Lower leg skin (tissue), 3 donors: ENCODE results near the gene SMNDC1.

ENCODE experiments used
- POLR2A ChIP-seq, 2 donors: fragments of 450-650 bp; IDR thresholded peaks; one replicate each; pipeline ENCODE4 v1.6.1; 2016 to 2017; ENCODE audit warnings: antibody characterized with exemption in 2 of 2, mild to moderate bottlenecking in 1 of 2, moderate library complexity in 1 of 2
- TF ChIP-seq, protein P1 (sequence below), 3 donors: fragments of 450-650 bp; IDR thresholded peaks; one replicate each; pipeline ENCODE4 v1.5.1; 2016; ENCODE audit warnings: antibody characterized with exemption in 3 of 3, mild to moderate bottlenecking in 3 of 3, moderate library complexity in 2 of 3

DNA sequence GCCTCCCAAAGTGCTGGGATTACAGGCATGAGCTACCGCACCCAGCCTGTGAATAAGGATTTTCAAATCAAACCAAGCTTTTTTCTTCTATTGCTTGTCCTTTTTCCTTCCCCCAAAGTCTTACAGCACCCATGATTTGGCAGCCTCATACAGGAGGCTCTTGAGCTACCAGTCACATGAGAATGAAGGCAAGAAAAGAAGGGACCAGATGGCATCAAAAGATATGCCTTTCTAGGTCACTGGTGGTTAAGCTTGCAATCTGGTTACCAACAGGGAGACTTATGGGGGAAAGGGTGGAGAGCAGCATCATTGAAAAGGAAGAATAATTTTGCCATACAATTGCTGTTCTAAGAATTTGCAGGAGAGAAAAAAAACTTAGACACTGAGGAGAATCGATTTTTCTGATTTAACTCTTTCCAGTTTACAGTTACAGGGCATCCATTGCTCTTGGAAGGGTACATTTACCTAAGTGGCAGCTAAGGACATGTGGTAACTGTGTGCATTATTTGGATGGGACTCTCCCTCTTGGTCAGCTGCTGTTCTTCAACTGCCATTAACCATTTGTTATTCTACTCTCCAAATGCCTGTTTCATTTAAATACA lies 29.5 kb downstream of the SMNDC1 start:
- TF ChIP-seq, protein P1, sequence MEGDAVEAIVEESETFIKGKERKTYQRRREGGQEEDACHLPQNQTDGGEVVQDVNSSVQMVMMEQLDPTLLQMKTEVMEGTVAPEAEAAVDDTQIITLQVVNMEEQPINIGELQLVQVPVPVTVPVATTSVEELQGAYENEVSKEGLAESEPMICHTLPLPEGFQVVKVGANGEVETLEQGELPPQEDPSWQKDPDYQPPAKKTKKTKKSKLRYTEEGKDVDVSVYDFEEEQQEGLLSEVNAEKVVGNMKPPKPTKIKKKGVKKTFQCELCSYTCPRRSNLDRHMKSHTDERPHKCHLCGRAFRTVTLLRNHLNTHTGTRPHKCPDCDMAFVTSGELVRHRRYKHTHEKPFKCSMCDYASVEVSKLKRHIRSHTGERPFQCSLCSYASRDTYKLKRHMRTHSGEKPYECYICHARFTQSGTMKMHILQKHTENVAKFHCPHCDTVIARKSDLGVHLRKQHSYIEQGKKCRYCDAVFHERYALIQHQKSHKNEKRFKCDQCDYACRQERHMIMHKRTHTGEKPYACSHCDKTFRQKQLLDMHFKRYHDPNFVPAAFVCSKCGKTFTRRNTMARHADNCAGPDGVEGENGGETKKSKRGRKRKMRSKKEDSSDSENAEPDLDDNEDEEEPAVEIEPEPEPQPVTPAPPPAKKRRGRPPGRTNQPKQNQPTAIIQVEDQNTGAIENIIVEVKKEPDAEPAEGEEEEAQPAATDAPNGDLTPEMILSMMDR (IDR thresholded peaks at IDR 0.05): no peak
- no peak for TF ChIP-seq POLR2A (IDR thresholded peaks at IDR 0.05)
